ENCODE results near the gene FAM171A1.
"Not testable (repeated sequence)": the region's sequence is repeated elsewhere in the genome, so short reads cannot be mapped to it uniquely, and the experiment has no call there.

The FAM171A1 gene

GRCh38 chr10:15237351-15237750, 133.7 kb downstream of the FAM171A1 start:
- DNase-seq = peak; percentile 50

GRCh38 chr10:15236340-15236739, 134.7 kb downstream of the FAM171A1 start:
- DNase-seq = no peak

GRCh38 chr10:15232279-15232678, 138.8 kb downstream of the FAM171A1 start:
- no peak for DNase-seq

- no peak for DNase-seq
These were observed 139.7 kb downstream of the FAM171A1 start for GRCh38 chr10:15231426-15231825.

GRCh38 chr10:15230257-15230656, 140.8 kb downstream of the FAM171A1 start:
- DNase-seq = no peak

- DNase-seq = no peak
These were observed 141.8 kb downstream of the FAM171A1 start for GRCh38 chr10:15229268-15229667.

GRCh38 chr10:15228426-15228825, 142.7 kb downstream of the FAM171A1 start:
- DNase-seq = no peak

- peak; percentile 46 for DNase-seq
These were observed 143.3 kb downstream of the FAM171A1 start for GRCh38 chr10:15227611-15228372.

- DNase-seq = no peak
These were observed 145.6 kb downstream of the FAM171A1 start for GRCh38 chr10:15225511-15225910.

- no peak for DNase-seq
These were observed 146.1 kb downstream of the FAM171A1 start for GRCh38 chr10:15224948-15225347.

- DNase-seq = peak; percentile 86
These were observed 147.9 kb downstream of the FAM171A1 start for GRCh38 chr10:15223174-15223573.

GRCh38 chr10:15222511-15222910, 148.6 kb downstream of the FAM171A1 start:
- DNase-seq = no peak

- no peak for DNase-seq
These were observed 150.6 kb downstream of the FAM171A1 start for GRCh38 chr10:15220445-15220844.

GRCh38 chr10:15216700-15217099, 154.4 kb downstream of the FAM171A1 start:
- no peak for DNase-seq

- no peak for DNase-seq
These were observed 156.9 kb downstream of the FAM171A1 start for GRCh38 chr10:15214237-15214636.

GRCh38 chr10:15213461-15213861, 157.6 kb downstream of the FAM171A1 start:
- DNase-seq = no peak

- peak; percentile 80 for DNase-seq
These were observed 159.6 kb downstream of the FAM171A1 start for GRCh38 chr10:15211464-15211979.

- DNase-seq = no peak
These were observed 160.6 kb downstream of the FAM171A1 start for GRCh38 chr10:15210521-15210920.

- DNase-seq = peak; percentile 66
These were observed 161.1 kb downstream of the FAM171A1 start for GRCh38 chr10:15209827-15210509.

GRCh38 chr10:15208221-15208620, 162.9 kb downstream of the FAM171A1 start:
- DNase-seq = no peak

- DNase-seq = not testable (repeated sequence)
These were observed 163.7 kb downstream of the FAM171A1 start for GRCh38 chr10:15207410-15207809.

GRCh38 chr10:15202639-15203038, 168.4 kb downstream of the FAM171A1 start:
- DNase-seq = no peak

GRCh38 chr10:15202301-15202621, 168.8 kb downstream of the FAM171A1 start:
- DNase-seq = not testable (repeated sequence)

GRCh38 chr10:15201589-15202300, 169.3 kb downstream of the FAM171A1 start:
- peak; percentile 54 for DNase-seq
